Astrocyte of the cerebellum (primary cell): Measurements from ENCODE around the gene LAMB1.

Source experiments
- DNase-seq: peaks from one replicate; pipeline ENCODE4 v3.0.0-alpha.2; 2011; ENCODE audit warnings: low read depth
- H3K4me3 ChIP-seq: 2 replicates; pipeline ENCODE4 v1.5.1; 2011; ENCODE audit warnings: mild to moderate bottlenecking, low read depth, low read length, moderate library complexity
- in situ Hi-C: cut with HindIII; loops from 2 replicates; pipeline ENCODE4 v1.10.0; 2017; ENCODE audit warnings: low sequenced_read_pairs
- TF ChIP-seq, protein P1 (sequence below): IDR thresholded peaks from 2 replicates; pipeline ENCODE4 v1.5.1; 2012; ENCODE audit warnings: low read length, low read depth, moderate library complexity, mild to moderate bottlenecking; ENCODE audit errors: missing control alignments

Gene LAMB1

DNA sequence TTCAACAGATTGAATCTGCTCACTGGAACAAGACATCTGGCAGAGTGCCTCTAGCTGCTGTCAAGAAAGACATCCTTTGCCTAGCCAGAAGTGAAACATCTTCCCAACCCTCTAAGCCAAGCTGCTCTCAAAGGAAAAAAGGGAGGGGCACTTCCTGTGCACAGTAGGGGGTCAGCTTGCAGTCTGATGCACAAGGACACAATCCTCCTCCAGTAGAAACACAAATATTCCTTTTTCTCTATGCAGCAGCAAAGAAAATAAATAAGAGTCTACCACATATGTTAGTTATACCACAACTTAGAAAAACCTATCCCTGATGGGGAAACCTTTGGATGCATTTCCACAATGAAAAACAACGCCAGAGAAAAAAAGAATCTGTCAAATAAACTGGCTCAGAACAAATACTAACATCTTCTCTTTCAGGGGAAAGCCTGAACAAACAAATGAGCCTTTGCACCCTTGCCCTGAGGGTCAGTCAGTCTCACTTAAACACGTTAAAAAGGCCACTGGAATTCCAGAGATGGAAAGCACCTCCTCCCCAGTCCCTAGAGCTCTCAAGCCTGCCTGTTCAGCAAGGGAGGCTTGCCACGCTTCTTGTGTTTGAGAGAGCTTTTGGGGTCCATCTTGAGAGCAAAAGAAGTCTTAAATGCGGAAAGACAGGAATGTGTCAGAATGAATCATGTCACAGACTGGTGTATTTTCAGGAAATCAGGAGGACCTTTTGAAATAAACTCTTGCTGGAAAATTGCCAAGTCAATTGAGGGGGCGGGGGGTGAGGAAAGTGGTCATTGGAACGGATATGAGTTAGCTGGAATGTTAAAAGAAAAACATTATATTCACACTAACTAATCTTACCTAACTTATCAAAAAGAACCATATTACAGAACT, 7.5 kb downstream of the LAMB1 start:
- TF ChIP-seq, protein P1, sequence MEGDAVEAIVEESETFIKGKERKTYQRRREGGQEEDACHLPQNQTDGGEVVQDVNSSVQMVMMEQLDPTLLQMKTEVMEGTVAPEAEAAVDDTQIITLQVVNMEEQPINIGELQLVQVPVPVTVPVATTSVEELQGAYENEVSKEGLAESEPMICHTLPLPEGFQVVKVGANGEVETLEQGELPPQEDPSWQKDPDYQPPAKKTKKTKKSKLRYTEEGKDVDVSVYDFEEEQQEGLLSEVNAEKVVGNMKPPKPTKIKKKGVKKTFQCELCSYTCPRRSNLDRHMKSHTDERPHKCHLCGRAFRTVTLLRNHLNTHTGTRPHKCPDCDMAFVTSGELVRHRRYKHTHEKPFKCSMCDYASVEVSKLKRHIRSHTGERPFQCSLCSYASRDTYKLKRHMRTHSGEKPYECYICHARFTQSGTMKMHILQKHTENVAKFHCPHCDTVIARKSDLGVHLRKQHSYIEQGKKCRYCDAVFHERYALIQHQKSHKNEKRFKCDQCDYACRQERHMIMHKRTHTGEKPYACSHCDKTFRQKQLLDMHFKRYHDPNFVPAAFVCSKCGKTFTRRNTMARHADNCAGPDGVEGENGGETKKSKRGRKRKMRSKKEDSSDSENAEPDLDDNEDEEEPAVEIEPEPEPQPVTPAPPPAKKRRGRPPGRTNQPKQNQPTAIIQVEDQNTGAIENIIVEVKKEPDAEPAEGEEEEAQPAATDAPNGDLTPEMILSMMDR: no peak
- DNase-seq: no peak
- no peak overlapping the region for H3K4me3 ChIP-seq
- in situ Hi-C loops: loop anchor here (5.0 kb wide), 1 partner anchor 152 kb away; no protein-coding TSS in a partner anchor

DNA sequence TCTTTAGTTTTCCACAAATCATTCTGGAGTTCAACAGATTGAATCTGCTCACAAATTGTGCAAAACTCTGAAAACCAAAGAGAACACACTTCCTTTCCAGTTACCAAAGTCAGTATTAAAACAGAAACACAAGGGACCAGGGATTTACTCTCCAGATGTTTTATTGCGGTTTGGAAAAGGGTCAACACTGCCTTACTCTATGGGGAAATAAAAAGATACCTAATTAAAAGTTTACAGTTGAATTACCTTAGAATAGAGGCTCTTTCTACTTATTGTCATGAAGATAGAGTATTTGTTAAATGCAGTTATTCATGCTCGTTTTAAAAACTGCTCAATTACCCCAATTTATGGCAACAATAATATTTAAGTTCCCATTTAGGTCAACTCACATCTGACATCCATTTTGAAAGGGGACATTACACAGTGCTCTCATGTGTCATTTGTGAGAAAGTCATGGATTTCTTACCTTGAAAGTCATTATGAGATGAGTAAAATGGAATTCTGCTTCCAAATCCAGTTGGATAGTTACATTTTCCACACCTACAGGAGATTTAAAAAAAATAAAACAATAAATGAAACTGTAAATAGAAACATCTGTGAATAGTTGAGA, 8.4 kb downstream of the LAMB1 start:
- DNase-seq: no peak
- H3K4me3 ChIP-seq: no peak overlapping the region
- TF ChIP-seq, protein P1: no peak
- in situ Hi-C loops: loop anchor here (5.0 kb wide), 1 partner anchor 153 kb away; no protein-coding TSS in a partner anchor

DNA sequence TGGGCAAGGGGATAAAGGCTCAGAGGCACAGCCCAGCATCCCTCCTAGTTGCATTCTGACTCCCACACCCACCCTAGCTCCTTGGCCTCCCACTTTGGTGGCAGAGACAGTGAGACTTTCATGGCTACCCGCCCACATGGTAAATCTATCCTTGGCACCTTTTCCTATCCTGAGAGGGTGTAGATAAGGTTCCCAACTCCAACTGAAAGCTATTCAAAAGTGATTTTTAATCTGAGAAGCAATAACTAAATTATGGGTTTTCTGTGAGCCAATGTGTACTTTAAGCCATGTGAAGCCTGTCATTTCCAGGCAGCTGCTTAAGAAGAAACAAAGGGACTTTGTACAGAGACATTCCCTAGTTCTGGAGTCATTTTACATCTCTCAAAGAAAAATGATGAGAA, 9.1 kb downstream of the LAMB1 start:
- no peak overlapping the region for H3K4me3 ChIP-seq
- TF ChIP-seq, protein P1: no peak
- in situ Hi-C loops: no loop called here
- DNase-seq: no peak

DNA sequence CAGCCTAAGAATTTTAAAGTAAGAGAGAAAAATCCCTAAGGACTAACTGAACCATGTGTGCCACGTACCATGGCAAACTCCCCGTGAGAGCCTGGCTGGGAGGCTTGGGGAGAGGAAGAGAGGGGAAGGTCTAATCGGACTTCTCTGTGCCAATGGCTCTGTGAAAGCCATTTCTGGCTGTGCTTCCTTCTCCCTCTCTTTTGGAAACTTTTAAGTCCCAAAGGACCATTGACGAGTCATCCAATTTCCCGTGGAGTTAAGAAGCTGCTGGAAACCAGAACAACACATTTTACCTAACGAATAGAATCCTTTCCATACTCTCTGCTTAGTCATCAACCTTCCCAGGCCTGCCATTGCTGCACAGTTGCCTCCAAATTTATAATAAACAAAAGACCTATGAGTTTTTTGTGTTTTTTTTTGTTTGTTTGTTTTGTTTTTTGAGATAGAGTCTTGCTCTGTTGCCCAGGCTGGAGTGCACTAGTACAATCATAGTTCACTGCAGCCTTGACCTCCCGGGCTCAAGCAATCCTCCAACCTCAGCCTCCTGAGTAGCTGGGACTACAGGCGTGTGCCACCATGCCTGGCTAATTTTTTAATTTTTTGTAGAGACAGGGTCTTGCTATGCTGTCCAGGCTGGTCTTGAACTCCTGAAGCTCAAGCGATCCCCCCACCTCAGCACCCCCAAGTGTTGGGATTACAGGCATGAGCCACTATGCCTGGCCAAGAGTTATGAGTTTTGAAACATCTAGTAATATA, 13.2 kb downstream of the LAMB1 start:
- no peak for DNase-seq
- in situ Hi-C loops: no loop called here
- TF ChIP-seq, protein P1: no peak
- H3K4me3 ChIP-seq: no peak overlapping the region

DNA sequence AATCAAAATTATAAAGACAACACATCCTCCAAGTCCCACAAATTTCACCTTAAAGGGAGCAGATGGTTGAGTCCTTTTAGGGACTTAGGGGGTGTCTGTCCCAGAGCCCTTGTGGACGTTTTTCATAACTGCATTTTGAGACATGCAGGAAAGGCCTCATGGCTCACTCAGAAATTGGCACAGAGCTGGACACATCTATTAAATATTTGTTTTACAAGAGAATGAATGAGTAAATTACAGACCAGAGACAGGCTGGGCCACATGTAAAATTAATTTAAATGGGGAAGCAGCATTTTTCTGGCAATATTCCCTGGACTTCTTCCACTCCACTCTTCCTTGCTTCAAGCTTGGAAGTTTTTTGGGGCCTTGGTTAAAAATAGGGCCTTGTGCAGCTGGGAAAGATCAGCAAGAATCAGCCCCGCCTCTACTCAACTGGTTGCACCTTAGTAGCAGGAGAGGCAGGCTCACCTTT, 20.0 kb downstream of the LAMB1 start:
- TF ChIP-seq, protein P1: peak; percentile 37
- H3K4me3 ChIP-seq: no peak overlapping the region
- in situ Hi-C loops: loop anchor here (5.0 kb wide), 1 partner anchor 51 kb away; no protein-coding TSS in a partner anchor
- no peak for DNase-seq

DNA sequence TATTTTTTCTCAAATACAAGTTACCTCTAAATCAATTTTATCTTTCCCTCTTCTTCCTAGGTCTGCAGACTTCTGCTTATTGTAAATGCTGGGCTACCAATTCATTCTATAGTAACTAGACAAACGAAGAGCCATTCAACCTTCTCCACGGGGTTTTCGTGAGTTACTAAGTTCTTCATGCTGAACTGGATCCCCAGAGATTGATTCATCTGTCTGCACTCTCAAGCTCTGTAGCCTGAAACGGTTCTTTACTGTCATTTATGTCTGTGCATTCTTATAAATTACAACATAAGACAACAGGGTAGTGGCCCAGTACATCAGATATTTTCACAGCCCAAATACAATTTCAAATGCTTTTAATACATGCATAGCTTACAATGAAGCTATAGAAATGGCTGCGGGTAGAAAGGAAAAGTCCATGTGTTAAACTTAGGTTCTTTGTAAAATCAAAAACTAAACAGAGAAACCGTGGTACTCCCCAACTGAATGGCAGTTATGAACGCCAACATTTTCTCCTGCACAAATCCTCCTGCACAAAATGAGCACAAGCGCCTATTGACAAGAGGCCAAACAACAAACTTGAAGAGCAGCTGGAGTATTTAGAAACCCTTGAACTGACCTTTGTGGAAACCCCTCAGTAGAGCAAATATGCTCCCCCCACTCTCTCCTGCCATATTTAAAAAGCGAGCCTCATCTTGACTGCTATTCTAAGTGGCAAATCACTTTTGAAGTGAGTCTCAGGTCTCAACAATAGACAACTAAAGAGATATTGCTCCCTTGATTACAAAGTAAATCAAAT, 20.7 kb downstream of the LAMB1 start:
- DNase-seq: no peak
- no peak overlapping the region for H3K4me3 ChIP-seq
- in situ Hi-C loops: loop anchor here (5.0 kb wide), 1 partner anchor 50 kb away; no protein-coding TSS in a partner anchor
- TF ChIP-seq, protein P1: no peak
